ENCODE measurements around the gene TBC1D22A. TPM values are rescaled to one million over a fixed set of nuclear protein-coding genes. Genes with fewer than 3 reads are reported as not detected.

The TBC1D22A gene
- total RNA-seq, 4 donors from 2014 or later = 10.8 to 32.2 (median 22.3) TPM

DNA sequence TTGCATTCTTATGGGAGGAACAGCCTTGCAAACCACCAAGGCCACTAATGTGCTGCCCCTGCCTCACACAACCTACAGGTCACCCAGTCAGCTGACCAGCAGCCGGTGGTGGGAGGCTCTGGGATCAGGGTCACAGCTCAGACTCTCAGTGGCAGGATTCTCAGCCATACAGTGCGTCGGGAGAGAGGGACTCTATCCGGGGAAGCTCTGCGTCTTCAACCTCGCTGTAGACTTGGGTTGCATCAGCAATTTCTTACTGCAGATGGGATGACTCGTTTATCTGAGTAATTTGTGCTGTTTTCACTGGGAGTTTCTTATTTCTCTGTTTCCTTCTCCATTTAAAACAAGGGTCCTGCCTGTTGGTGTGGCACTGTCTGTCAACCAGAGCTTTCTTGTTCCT lies 257.7 kb downstream of the TBC1D22A start:
- TF ChIP-seq, protein P1, sequence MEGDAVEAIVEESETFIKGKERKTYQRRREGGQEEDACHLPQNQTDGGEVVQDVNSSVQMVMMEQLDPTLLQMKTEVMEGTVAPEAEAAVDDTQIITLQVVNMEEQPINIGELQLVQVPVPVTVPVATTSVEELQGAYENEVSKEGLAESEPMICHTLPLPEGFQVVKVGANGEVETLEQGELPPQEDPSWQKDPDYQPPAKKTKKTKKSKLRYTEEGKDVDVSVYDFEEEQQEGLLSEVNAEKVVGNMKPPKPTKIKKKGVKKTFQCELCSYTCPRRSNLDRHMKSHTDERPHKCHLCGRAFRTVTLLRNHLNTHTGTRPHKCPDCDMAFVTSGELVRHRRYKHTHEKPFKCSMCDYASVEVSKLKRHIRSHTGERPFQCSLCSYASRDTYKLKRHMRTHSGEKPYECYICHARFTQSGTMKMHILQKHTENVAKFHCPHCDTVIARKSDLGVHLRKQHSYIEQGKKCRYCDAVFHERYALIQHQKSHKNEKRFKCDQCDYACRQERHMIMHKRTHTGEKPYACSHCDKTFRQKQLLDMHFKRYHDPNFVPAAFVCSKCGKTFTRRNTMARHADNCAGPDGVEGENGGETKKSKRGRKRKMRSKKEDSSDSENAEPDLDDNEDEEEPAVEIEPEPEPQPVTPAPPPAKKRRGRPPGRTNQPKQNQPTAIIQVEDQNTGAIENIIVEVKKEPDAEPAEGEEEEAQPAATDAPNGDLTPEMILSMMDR (IDR thresholded peaks at IDR 0.05; ENCODE audit: low read depth) = no peak

DNA sequence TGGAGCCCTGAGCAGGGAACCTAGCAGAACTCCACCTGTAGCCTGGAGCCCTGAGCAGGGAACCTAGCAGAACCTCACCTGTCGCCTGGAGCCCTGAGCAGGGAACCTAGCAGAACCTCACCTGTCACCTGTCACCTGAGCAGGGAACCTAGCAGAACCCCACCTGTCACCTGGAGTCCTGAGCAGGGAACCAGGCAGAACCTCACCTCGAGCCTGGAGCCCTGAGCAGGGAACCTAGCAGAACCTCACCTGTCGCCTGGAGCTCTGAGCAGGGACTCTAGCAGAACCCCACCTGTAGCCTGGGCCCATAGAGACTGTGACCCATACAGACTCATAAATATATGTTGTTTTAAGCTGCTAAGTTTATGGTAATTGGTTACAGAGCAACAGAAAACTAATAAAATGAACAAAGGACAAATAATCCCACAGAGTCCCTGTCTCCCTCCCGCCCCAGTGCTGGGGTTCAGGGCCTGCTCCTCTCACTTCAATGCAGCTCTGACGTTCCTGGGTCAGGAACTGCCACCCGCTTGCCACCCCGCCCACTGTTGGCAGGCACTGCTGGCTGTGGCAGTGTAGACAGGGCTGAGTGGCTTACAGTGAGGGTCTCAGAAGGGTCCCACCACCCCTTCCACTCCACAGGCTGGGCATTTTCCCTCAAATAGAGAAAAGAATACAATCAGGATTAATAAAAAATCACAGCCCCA lies 259.1 kb downstream of the TBC1D22A start:
- TF ChIP-seq, protein P1 (IDR thresholded peaks at IDR 0.05; ENCODE audit: low read depth) = no peak

DNA sequence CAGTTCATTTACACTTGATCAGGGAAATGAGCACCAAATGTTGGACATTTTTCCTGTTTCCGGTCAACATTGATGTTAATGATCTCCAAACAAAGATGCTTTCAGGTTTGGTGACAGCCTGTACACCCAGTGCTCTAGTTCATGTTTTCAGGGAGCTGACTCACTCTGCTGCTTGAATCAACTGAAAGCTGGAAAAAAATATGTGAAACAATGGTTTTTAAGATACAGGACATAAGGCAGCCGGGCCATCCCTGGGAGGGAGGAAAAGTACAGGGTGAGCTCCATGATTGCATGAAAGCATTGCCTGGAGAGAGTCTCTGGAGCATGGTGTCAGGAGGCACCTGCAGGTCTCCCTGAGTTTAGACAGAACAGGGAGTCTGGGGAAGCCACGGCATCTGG lies 259.6 kb downstream of the TBC1D22A start:
- TF ChIP-seq, protein P1 (IDR thresholded peaks at IDR 0.05; ENCODE audit: low read depth) = no peak

DNA sequence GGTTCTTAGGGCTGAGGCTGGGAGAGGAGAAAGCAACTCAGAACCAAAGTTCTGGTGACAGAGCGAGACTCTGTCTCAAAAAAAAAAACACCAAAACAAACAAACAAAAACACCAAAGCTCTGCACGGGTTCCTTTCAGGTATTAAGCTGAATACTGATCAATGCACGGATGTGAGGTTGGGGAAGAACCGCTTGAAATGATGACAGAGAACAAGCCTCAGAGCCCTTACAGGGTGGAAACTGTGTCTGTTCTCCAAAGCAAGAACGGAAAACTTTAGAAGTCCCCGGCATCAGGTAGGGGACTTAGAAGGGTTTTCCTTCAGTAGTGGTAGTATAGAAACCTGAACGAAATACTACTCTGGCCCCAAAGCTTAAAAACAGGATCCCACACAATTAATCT lies 260.0 kb downstream of the TBC1D22A start:
- TF ChIP-seq, protein P1 (IDR thresholded peaks at IDR 0.05; ENCODE audit: low read depth) = no peak

DNA sequence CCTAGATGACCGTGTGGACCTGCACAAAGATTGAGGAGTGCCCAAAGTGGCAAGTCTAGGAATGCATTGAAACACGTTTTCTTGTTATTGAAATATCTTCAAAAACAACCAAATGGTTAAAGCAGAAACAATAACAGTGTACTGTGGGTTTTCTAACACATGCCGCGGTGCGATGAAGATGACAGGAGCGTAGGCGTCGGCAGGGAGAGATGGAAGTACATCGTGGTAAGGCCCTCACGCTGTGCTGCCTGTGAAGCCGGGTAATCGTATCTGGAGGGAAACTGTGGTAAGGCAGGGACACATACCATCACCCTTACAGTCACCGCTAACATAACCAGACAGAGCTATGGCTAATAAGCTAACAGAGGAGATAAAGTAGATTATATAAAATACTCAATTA lies 261.4 kb downstream of the TBC1D22A start:
- TF ChIP-seq, protein P1 (IDR thresholded peaks at IDR 0.05; ENCODE audit: low read depth) = no peak

DNA sequence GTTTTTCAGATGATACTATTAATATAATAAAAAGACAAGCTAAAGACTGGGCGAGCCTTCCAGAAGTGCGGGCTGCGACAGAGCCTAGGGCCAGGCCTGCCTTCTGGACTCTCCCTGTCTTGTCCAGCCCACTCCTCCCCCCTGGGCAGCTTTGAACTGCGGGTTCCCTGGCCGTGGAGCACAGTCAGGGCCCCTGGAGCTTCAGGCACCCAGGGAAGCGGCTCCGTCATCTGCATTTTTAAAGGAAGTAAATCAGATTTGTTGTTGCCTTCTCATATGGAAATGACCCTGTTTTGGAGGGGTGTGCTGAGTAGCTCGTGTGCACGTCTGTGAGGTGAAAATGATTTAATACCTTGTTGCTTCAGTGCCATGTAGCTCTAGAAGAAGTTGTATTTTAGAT lies 265.3 kb downstream of the TBC1D22A start:
- TF ChIP-seq, protein P1 (IDR thresholded peaks at IDR 0.05; ENCODE audit: low read depth) = no peak

DNA sequence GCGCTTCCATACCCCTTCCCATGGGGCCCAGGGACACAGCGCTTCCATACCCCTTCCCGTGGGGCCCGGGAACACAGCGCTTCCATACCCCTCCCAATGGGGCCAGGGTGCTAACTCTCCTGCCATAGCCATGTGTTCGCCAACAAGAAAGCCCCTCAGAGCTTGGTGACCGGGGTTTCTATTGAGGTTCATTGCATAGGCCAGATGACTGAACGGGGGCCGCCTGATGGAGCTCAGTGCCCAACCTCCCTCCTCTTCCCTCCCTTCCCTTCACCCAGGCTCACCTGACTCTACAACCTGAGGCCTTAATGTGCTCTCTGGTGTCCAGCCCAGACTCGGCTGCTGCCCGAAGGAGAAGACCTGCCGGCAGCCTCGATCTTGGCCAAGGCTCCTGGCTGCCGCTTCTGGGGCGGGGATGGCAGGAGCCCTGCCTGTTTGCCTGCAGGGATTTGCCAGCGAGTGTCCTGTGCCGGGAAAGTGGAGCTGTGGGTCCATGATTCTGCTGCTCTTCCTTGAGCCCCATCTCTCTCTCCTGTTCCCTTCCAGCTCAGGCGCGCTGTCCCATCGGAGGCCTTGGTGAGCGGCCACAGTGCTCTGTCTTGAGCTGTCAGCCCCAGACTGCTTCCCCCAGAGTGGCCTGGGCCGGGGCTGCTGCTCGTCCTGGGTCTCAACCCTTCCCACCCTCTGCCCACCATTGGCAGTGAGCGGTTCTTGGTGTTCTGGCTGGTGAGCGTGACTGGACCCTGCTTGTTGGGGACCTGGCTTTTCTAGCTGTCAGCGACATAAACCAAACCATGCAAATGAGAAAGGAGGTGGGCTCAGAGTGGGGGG lies 267.0 kb downstream of the TBC1D22A start:
- TF ChIP-seq, protein P1 (IDR thresholded peaks at IDR 0.05; ENCODE audit: low read depth) = no peak
